ENCODE results near the gene SELENOO.

DNA sequence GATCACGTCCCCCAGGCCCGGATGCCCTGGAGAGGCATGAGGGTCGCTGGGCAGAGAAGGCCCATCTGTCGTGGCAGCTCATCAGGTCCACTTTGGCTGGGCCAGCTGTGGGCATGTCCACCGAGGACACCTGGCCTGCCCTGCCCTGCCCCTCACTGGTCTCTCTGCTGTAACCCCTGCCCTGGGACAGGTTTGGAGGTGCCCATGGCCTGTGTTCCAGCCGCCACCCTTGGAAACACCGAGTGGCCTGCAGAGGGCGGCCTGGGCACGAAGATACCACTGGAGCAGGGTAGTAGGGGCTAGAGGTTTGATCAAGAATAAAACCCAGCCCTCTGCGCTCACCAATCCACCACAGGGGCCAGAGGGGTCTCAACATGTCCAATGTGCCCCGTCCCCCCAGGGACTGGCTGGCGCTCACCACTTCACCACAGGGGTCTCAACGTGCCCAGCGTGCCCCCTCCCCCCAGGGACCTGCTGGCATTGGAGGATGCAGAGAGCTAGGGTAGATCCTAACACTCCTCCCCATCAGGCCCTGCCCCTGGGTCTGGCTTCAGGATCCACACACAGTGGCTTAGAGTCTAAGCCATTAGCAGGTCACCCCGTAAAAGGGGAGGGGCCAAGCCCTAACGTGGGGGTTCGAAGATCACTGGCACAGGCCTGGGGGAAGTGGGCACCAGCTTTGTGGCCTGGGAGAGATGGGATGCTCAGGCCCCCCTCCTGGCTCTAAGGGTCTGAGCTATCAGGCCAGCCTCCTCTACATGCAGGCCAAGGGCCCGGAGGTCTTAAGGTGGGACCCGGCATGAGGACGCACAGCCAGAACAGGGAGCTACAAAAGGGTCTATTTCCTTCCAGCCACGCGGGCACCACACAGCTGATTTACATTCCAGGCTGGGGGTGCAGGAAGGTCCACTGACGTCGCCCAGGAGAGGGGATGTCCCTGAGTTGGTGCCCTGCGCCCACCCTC is 51.6 kb downstream of the SELENOO start:
- TF ChIP-seq CTCF (IDR thresholded peaks at IDR 0.05) (peak; percentile 58 to 86 (median 63)), POLR2A (IDR thresholded peaks at IDR 0.05) (no peak)

Data from tibial nerve (tissue), 3 donors.